Fibroblast of skin of left biceps (primary cell): ENCODE data around the gene DEAF1.

ENCODE experiments used
- DNase-seq, 2 experiments: peaks; one replicate each; pipeline ENCODE4 v3.0.0-alpha.2; 2013; ENCODE audit warnings: low read depth in 2 of 2

DEAF1 gene

DNA sequence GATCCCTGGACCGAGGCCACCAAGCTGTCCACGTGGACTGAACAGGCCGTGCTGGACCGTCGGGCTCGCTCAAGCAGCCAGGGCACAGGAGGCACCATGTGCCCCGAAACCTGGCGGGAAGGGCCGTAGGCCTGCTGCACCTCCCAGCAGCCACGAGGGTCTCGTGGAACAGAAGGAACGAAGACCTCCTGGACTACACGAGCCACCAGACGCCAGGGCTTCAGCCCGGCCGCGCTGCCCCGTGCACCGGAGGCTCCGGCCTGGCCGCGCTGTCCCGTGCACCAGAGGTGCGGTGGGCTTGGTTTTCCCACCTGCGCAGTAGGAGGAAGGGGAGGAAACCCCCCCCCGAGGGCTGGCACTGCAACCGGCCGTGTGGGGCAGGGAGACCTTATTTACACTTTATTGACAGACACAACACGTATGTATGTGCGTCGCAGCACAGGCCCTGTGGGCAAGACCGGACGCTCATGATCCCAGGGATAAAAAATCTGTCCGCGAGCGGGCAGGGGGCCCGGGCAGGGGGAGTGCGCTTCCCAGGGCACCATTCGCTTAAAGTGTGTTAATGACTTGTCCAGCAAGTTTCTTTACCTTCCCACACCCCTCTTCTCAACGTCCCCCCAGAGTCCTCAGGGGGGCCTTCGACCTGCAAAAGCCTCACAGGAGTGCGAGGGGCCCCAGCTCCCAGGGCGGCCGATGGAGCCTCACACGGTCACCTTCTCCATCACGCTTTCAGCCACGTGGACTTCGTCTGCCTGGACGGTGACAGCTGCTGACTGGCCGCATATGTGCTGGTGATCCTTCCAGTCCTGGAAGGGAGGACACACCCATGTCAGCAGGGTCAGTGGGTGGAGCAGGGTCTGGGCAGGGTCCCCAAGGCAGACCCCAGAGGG, 50.9 kb downstream of the DEAF1 start:
- DNase-seq: no peak

DNA sequence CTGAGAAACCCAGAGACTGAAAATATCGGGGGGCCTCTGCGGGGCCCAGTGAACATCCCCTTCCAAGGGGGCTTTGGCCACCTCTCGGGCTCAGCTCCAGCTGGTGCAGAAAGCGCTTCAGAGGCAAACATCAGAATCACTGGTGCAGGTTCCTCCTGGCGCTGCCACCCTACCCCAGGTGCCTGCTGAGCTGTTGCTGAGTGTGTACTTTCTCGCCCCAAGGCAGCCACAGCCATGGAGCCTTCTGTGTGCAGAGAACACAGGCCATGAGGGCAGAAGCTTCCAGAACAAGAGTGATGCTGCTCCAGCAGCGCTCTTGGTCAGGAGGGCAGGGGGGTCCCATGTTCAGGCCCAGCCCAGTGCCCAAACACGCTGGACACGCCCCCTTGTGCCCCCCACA, 51.7 kb downstream of the DEAF1 start:
- no peak for DNase-seq

DNA sequence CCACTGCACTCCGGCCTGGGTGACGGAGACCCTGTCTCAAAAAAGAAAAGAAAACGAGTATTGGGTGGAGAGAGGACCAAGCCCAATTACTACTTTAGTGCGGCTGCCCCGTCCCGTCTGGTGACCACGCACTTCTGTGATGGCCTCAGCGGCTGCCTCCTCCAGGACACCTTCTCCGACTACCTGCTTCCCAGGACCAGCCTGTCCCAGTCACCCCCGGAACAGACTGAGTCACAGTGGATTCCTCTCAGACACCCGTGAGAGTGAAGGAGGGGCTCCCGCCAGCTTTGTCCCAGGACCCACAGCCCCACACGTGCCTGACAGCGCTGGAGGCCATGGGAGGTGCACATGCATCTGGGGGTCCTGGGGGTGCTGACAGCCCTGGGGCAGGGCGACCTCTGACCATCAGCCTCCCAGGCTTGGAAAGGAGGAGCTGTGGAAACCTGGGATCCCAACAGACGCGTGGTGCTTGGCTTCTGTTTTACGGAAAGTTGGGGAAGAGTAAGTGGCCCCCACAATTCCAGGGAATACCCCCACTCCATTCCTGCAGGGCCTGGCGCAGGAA, 53.1 kb downstream of the DEAF1 start:
- DNase-seq: no peak

DNA sequence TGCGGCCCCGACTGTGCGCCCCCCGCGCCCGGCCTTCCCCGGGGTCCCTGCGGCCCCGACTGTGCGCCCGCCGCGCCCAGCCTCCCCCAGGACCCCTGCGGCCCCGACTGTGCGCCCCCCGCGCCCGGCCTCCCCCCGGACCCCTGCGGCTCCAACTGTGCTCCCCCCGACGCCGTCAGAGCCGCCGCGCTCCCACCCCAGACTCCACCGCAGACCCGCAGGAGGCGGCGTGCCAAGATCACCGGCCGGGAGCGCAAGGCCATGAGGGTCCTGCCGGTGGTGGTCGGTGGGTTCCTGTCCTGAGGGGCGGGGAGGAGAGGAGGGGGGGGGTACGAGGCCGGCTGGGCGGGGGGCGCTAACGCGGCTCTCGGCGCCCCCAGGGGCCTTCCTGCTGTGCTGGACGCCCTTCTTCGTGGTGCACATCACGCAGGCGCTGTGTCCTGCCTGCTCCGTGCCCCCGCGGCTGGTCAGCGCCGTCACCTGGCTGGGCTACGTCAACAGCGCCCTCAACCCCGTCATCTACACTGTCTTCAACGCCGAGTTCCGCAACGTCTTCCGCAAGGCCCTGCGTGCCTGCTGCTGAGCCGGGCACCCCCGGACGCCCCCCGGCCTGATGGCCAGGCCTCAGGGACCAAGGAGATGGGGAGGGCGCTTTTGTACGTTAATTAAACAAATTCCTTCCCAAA, 54.9 kb downstream of the DEAF1 start:
- no peak for DNase-seq

DNA sequence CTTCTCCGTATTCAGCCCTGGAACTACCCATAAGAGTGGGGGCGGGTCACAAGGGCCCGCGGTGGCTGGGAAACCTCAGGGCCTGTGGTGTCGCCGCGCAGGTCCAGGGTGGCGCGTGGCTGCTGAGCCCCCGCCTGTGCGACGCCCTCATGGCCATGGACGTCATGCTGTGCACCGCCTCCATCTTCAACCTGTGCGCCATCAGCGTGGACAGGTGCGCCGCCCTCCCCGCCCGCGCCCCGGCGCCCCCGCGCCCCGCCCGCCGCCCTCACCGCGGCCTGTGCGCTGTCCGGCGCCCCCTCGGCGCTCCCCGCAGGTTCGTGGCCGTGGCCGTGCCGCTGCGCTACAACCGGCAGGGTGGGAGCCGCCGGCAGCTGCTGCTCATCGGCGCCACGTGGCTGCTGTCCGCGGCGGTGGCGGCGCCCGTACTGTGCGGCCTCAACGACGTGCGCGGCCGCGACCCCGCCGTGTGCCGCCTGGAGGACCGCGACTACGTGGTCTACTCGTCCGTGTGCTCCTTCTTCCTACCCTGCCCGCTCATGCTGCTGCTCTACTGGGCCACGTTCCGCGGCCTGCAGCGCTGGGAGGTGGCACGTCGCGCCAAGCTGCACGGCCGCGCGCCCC, 55.6 kb downstream of the DEAF1 start:
- no peak for DNase-seq

DNA sequence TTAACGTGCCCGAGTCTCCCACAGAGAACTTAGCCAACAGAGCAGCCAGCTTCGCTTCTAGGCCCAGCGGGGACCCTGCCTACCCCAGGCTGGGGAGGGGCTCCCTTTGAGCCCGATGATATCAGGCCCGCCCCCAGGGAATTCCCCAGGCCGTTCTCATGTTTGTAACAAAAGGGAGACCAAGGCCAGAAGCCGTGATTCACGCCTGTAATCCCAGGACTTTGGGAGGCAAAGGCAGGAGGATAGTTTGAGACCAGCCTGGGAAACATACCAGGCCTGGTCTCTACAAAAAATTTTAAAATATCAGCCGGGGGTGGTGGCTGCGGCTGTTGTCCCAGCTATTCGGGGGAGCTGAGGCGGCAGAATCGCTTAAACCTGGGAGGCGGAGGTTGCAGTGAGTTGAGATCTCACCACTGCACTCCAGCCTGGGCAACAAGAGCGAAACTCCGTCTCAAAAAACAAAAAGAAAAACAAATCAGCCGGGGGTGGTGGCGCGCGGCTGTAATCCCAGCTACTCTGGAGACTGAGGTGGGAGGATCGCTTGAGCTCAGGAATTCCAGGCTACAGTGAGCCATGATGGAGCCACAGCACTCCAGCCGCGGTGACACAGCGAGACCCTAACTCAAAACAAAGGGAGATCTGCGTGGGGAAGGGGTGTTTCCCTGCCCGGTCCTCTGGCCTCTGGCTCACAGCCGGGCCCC, 56.2 kb downstream of the DEAF1 start:
- DNase-seq: no peak

DNA sequence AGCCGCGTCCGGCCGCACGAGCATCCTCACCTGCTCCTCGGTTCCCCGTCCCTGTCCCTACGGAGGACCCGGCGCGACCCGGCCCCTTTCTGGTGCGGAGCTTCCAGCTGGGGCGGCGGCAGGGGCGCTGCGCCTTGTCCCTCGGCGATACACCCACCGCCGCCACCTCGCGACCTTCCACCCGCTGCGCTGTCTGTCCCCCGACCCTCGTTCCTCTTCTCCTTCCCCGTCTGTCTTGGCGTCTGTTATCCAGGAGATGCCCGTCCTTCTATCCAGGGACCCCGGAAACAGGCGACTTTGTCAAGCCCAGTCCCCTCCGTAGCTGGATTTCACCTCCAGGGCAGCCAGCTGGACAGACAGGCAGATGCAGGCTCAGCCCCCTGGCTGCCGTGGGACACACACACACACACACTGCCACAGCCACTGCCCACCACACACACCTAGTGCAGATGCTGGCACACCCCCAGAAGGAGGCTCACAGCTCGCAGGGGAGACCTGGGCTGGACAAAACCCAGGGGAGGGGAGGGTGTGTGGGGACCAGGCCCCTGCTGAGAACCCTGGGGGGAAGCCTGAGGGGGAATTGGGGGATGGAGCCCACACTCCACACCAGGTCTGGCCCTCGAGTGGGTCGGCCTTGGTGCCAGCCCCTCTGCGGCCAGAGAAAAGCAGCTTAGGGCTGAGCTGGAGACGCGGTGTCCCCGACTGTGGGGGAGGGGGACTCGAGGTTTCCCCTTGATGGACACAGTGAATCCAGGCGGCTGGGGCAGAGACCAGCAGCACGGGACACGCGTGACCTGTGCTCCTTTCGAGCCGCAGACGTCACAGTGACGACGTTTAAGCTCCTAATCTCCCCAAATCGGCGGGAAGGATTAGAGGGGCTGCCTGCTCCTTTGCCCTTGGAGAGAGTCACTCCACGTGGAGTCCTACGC, 57.2 kb downstream of the DEAF1 start:
- DNase-seq: no peak

DNA sequence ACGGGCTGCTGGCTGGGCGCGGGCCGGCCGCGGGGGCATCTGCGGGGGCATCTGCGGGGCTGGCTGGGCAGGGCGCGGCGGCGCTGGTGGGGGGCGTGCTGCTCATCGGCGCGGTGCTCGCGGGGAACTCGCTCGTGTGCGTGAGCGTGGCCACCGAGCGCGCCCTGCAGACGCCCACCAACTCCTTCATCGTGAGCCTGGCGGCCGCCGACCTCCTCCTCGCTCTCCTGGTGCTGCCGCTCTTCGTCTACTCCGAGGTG, 57.8 kb downstream of the DEAF1 start:
- DNase-seq: no peak

DNA sequence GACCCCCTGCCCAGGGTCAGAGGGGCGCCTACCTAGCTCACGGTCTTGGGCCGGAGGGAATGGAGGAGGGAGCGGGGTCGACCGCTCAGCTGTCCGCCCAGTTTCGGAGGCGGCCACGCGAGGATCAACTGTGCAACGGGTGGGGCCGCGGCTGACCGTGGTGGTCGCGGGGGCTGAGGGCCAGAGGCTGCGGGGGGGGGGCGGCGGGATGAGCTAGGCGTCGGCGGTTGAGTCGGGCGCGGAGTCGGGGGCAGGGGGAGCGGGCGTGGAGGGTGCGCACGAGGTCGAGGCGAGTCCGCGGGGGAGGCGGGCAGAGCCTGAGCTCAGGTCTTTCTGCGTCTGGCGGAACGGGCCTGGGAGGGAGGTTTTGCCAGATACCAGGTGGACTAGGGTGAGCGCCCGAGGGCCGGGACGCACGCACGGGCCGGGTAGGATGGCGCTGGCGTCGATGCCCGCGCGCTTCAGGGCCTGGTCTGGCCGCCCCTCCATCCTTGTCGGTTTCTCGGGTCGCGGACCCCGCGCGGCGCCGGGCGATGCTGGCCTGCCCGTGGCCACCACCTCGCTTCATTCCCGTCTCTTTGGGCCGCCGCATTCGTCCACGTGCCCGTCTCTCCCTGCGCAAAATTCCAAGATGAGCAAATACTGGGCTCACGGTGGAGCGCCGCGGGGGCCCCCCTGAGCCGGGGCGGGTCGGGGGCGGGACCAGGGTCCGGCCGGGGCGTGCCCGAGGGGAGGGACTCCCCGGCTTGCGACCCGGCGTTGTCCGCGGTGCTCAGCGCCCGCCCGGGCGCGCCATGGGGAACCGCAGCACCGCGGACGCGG, 58.3 kb downstream of the DEAF1 start, which contains the start of gene DRD4:
Gene DRD4 (plus strand): TSS at position 759 of the 822 bp plus-strand sequence. CDS start 36 bp downstream, at position 795.
- no peak for DNase-seq

DNA sequence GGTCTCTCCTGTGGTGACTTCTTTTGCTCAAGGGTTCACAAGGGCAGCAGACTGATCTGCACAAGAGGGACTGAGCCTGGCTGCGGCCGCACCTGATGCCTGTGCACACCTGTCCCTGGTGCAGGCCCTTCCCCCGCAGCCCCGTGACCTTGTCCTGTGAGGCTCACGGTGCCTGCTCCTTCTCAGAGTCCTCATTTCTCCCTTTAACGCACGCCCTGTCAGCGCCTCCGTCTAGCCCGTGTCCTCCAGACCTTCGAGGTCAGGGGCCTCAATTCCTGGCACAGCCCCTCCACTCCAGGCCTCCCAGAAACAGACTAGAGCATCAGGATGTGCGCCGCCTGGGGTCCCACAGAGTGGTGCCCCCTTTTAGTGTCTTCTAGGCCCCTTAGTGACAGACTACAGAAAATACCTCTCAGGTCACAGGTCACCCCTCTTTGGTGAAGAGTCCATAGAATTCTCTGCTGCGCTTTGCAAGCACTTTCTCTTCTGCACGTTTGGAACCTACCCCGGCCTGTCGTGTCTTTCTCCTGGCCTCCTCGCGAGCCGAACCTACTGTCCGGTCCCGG, 59.0 kb downstream of the DEAF1 start:
- no peak for DNase-seq

DNA sequence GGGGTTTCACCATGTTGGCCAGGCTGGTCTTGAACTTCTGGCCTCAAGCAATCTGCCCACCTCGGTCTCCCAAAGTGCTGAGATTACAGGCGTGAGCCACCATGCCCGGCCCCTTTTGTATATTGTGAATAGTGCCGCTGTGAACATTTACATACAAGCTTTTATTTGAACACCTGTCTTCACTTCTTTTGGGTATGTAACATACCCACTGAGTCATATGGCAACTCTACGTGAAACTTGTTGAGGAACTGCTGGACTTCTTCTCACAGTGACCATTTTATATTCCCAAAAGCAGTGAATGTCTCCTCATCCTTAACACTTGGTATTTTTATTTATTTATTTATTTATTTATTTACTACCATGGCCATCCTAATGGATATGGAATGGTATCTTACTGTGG, 64.2 kb downstream of the DEAF1 start:
- DNase-seq: no peak

DNA sequence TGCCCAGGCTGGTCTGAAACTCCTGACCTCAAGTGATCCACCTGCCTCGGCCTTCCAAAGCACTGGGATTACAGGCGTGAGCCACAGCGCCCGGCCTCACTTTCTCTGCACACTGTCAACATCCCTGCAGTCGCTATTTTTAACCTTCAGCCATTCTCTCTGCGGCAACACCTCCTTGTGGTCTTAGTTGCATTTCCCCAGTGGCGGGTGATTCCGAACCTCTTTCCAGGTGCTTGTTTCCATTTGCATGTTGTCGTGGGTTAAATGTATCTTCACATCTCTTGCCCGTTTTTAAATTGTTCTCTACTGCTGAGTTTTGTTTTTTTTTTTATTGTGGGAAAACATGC, 65.8 kb downstream of the DEAF1 start:
- DNase-seq: no peak

DNA sequence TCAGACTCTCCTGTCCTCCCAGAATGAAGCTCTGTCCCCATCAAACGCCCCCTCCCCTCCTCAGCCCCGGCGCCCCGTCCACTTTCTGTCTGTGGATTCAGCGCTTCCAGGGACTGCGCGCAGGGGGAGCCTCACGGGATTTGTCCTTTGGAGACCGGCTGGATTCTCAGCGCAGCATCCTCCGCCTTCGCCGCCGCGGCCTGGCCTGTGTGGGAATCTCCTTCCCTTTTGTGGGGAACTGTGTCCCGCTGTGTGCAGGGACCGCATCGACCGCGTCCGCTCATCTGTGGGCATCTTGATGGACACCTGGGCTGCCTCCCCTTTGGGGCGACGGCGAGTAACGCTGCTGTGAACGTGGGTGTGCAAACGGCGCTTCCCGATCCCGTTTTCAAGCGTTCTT, 67.0 kb downstream of the DEAF1 start:
- DNase-seq: no peak

DNA sequence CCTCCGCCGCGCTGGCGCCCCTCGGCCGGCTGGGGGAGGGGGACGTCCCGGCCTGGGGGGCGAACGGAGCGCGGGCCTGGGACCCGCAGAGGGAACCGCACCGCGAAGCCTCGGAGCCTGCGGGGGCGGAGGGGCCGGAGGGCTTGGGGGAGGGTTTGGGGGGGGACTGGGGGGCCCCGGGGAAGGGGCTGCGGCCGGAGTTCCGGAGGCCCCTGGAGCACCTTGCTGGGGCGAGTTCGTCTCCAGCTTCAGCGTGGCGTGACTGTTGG, 67.8 kb downstream of the DEAF1 start:
- no peak for DNase-seq

DNA sequence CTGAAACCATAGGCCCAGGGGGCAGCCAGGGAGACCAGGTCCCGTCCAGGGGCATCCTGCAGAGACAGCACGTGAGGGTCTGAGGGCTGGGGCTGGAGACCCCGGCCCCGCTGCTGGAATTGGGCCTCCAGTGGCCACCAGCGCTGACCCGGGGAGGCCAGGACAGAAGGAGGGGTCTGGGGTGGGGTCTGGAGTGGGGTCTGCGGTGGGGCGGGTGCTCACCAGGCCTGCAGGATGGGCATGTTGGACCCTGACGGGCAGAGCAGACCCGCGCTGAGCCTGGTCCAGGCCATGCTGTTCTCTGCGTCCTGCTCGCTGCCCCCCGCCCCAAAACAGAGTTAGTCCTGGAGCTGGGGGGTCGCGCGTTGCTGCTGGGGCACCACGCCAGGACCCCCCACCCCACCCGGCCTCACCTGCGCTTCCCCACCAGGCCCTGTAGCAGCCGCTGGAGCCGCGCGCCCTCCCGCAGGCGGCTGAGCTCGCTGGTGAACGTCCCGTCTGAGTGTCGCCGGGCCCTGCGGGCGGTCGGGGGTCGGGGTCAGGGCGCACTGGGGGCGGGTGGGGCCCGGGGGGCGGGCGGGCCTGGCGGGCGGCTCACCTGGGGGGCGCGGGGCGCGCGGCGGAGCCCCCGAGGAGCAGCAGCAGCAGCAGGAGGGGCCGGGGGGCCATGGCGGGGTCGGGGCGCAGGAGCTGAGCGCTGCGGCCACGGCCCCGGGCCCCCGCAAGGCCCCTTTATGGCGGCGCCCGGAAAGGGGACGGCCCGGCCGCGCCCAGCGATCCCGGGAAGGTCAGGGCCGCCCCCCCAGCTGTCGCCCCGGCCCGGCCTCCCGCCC, 68.3 kb downstream of the DEAF1 start, which contains the start of gene SCT:
Gene SCT (minus strand): TSS at position 707 of the 833 bp plus-strand sequence. CDS start 38 bp downstream, at position 669.
- no peak for DNase-seq

DNA sequence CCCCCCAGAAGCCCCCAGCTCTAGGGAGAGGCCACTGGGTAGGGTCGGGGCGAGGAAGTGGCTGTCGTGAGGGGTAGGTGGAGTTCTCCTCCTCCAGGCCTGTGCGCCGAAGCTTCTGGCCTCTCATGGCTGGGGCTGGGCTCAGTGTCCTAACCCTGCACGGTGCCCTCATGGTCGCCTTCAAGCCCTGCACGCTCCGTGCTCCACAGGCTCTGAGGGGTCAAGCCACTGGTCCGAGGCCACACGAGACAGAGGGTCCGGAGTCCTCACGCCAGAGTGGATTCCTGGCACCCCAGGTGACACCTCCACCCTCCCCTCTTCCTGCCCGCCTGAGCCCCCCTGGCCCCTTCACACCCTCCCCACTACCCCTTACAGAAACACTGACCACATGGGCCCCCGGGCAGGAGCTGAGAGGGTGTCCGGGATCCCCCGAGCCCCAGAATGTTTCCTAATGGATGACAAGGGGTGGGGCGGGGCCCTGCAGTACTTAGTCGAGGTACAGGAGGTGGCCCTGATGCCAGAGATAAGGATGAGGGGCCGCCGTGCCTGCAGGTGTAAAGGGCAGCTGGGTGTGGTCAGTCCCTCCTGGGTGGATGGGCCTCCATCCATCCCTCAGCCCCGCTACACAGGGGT, 69.3 kb downstream of the DEAF1 start:
- DNase-seq: no peak

DNA sequence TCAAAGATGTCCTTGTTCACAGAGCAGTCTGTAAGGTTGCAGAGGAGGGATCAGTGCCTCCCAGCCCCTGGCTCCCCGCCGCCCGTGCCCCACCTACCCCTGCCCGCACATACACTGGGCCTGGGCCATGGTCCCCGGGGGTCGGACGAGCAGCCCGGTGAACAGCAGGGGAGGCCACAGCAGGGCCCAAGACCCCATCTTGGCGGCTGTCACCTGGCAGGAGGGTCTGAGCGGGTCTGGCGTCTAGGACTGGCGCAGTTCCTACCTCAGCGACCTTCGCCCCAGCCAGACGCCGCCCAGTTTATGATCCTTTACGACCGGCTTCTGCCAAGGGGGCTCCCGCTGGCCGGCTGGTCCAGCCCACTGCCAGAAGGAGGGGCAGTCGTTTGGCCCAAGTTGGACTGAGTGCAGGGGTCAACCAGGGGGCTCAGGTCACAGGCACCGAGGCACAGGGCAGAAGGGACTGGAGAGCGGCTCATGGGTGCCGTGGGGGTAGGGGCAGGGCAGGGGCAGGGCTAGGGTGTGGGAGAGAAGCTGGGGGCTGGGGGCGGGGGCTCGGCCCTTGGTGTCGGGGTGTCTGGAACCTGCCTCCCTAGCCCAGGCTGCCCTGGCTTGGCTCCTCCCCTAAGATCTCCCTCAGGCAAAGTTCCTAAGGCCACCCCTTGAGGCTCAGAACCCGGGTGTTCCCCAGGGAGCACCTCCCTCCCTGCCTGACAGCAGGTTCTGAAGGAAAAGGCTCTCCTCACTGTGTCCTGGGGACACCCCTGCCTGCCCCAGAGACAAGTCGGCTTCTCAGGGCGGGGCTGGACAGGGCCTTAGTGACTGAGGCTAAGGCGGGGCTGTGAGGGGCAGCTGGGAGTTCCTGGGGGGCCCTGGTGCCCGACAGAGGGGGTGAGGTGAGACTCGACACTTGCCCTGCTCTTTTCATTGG, 70.1 kb downstream of the DEAF1 start, which contains the start of gene CDHR5:
Gene CDHR5 (minus strand): TSS at position 251 of the 931 bp plus-strand sequence. CDS start 53 bp downstream, at position 198.
- DNase-seq: no peak
